HEK293 (cell line): ENCODE data around the gene ZBTB20.

Experiments
- CTCF ChIA-PET: fragments of 350-600 bp; formaldehyde crosslinking; extraction: SDS; loops from one replicate; lab custom pipeline; 2021; ENCODE audit warnings: antibody characterized with exemption; lab: Yijun Ruan, JAX
- POLR2A ChIA-PET: fragments of 300-600 bp; formaldehyde crosslinking; extraction: SDS; loops from one replicate; lab custom pipeline; 2020; ENCODE audit warnings: antibody characterized with exemption, inconsistent platforms; lab: Yijun Ruan, JAX
- H3K27ac ChIP-seq: fragments of 200-500 bp; sonication (Bioruptor generic); 2 replicates; pipeline ENCODE4 v1.5.1; 2014; ENCODE audit warnings: low read depth, low read length, control low read depth, inconsistent platforms; ENCODE audit errors: extremely low read depth
- H3K36me3 ChIP-seq, 2 experiments: fragments of 200-500 bp in 1 of 2; sonication (Bioruptor generic) in 1 of 2; 1 replicate in 1 of 2; 2 replicates in 1 of 2; pipeline ENCODE4 v1.5.1; 2014 to 2017; ENCODE audit warnings: inconsistent platforms in 2 of 2, low read length in 2 of 2; ENCODE audit not compliant: control insufficient read depth in 2 of 2, insufficient read depth in 1 of 2
- H3K4me1 ChIP-seq: fragments of 200-500 bp; sonication (Bioruptor generic); 2 replicates; pipeline ENCODE4 v1.5.1; 2014; ENCODE audit warnings: mild to moderate bottlenecking, low read length, inconsistent platforms; ENCODE audit not compliant: control insufficient read depth, insufficient read depth
- H3K4me3 ChIP-seq: 2 replicates; pipeline ENCODE4 v1.5.1; 2011; ENCODE audit warnings: low read depth, mild to moderate bottlenecking, control low read depth, low read length, moderate library complexity
- H3K9me3 ChIP-seq: fragments of 200-500 bp; sonication (Bioruptor generic); 2 replicates; pipeline ENCODE4 v1.5.1; 2014; ENCODE audit warnings: low read depth, low read length, inconsistent platforms; ENCODE audit not compliant: control insufficient read depth, insufficient read depth
- GLI2 ChIP-seq: fragments of 450-650 bp; formaldehyde crosslinking; IDR thresholded peaks from 2 replicates; pipeline ENCODE4; 2017; ENCODE audit warnings: missing biosample characterization, missing genetic modification characterization, low read depth, borderline replicate concordance
- GLI4 ChIP-seq: fragments of 450-650 bp; formaldehyde crosslinking; IDR thresholded peaks from 2 replicates; pipeline ENCODE4 v1.5.1; 2016; ENCODE audit warnings: missing biosample characterization, missing genetic modification characterization
- GLIS2 ChIP-seq: fragments of 450-650 bp; formaldehyde crosslinking; IDR thresholded peaks from 2 replicates; pipeline ENCODE4 v1.5.1; 2016; ENCODE audit warnings: missing biosample characterization, missing genetic modification characterization
- HOXC10 ChIP-seq: sonication (generic); formaldehyde crosslinking; IDR thresholded peaks from 2 replicates; pipeline ENCODE4 v1.8.1; 2023; ENCODE audit warnings: mild to moderate bottlenecking, missing genetic modification reagents
- INSM2 ChIP-seq: fragments of 450-650 bp; formaldehyde crosslinking; IDR thresholded peaks from 2 replicates; pipeline ENCODE4 v1.5.1; 2016; ENCODE audit warnings: missing biosample characterization, missing genetic modification characterization
- RBAK ChIP-seq: fragments of 450-650 bp; formaldehyde crosslinking; IDR thresholded peaks from 2 replicates; pipeline ENCODE4 v1.5.1; 2016; ENCODE audit warnings: missing biosample characterization, missing genetic modification characterization
- SP2 ChIP-seq: fragments of 450-650 bp; formaldehyde crosslinking; IDR thresholded peaks from 2 replicates; pipeline ENCODE4 v1.5.1; 2016; ENCODE audit warnings: missing biosample characterization, missing genetic modification characterization
- ZBTB17 ChIP-seq: fragments of 450-650 bp; formaldehyde crosslinking; IDR thresholded peaks from 2 replicates; pipeline ENCODE4 v1.5.1; 2016; ENCODE audit warnings: missing biosample characterization, missing genetic modification characterization
- ZBTB44 ChIP-seq: fragments of 450-650 bp; IDR thresholded peaks from 2 replicates; pipeline ENCODE4 v1.5.1; 2018; ENCODE audit warnings: missing biosample characterization, mild to moderate bottlenecking, missing genetic modification characterization
- ZFP69B ChIP-seq: fragments of 450-650 bp; formaldehyde crosslinking; IDR thresholded peaks from 2 replicates; pipeline ENCODE4 v1.5.1; 2016; ENCODE audit warnings: missing biosample characterization, missing genetic modification characterization
- ZNF112 ChIP-seq: fragments of 450-650 bp; formaldehyde crosslinking; IDR thresholded peaks from 2 replicates; pipeline ENCODE4 v1.5.0; 2017; ENCODE audit warnings: missing biosample characterization, missing genetic modification characterization
- ZNF138 ChIP-seq: fragments of 450-650 bp; formaldehyde crosslinking; IDR thresholded peaks from 2 replicates; pipeline ENCODE4 v1.5.1; 2016; ENCODE audit warnings: missing biosample characterization, missing genetic modification characterization, borderline replicate concordance
- ZNF169 ChIP-seq: fragments of 450-650 bp; formaldehyde crosslinking; IDR thresholded peaks from 2 replicates; pipeline ENCODE4 v1.5.1; 2016; ENCODE audit warnings: missing biosample characterization, missing genetic modification characterization
- ZNF175 ChIP-seq: fragments of 450-650 bp; formaldehyde crosslinking; IDR thresholded peaks from 2 replicates; pipeline ENCODE4 v1.5.1; 2016; ENCODE audit warnings: missing biosample characterization, missing genetic modification characterization
- ZNF24 ChIP-seq: fragments of 450-650 bp; formaldehyde crosslinking; IDR thresholded peaks from 2 replicates; pipeline ENCODE4 v1.5.1; 2016; ENCODE audit warnings: missing biosample characterization, missing genetic modification characterization
- ZNF423 ChIP-seq: fragments of 450-650 bp; formaldehyde crosslinking; IDR thresholded peaks from 2 replicates; pipeline ENCODE4 v1.5.1; 2016; ENCODE audit warnings: missing biosample characterization, missing genetic modification characterization
- ZNF571 ChIP-seq: fragments of 450-650 bp; formaldehyde crosslinking; IDR thresholded peaks from 2 replicates; pipeline ENCODE4 v1.5.0; 2017; ENCODE audit warnings: missing biosample characterization, missing genetic modification characterization
- ZNF610 ChIP-seq: fragments of 450-650 bp; formaldehyde crosslinking; IDR thresholded peaks from 2 replicates; pipeline ENCODE4 v1.5.1; 2016; ENCODE audit warnings: missing biosample characterization, missing genetic modification characterization, borderline replicate concordance
- ZNF837 ChIP-seq: fragments of 450-650 bp; formaldehyde crosslinking; IDR thresholded peaks from 2 replicates; pipeline ENCODE4 v1.5.1; 2016; ENCODE audit warnings: missing biosample characterization, missing genetic modification characterization
- TF ChIP-seq, protein P1 (sequence below): fragments of 450-650 bp; formaldehyde crosslinking; IDR thresholded peaks from 2 replicates; pipeline ENCODE4 v1.5.1; 2016; ENCODE audit warnings: missing biosample characterization, missing genetic modification characterization
- TF ChIP-seq, protein P2 (sequence below): fragments of 450-650 bp; IDR thresholded peaks from 2 replicates; pipeline ENCODE4 v1.5.1; 2018; ENCODE audit warnings: missing biosample characterization, missing genetic modification characterization

ZBTB20 gene

GRCh38 chr3:114437897-114438296 is 709.2 kb downstream of the ZBTB20 start:
- no peaks in the 10 kb centered on the region for H3K9me3 ChIP-seq
- POLR2A ChIA-PET, result no interaction called here
- H3K4me3 ChIP-seq, result no peak overlapping the region
- no peaks in the 10 kb centered on the region for H3K4me1 ChIP-seq
- CTCF ChIA-PET, result interaction anchor here (1.0 to 1.7 kb wide), 2 partner anchors 19 to 24 kb away, joined by 7 to 8 read pairs; no protein-coding TSS in a partner anchor
- no peak for TF ChIP-seq ZNF423 (tag by site-specific recombination)
- TF ChIP-seq, all 188 proteins: peak for 0
- Histone ChIP-seq H3K36me3 (no peaks in the 10 kb centered on the region), H3K27ac (no peak overlapping the region)

- CTCF ChIA-PET, result no interaction called here
- TF ChIP-seq ZBTB44 (tag by site-specific recombination) (no peak), RBAK (tag by site-specific recombination) (no peak), SP2 (tag by site-specific recombination) (no peak)
- TF ChIP-seq, all 188 proteins: peak for 0
- Histone ChIP-seq H3K4me3 (no peak overlapping the region), H3K27ac (no peak overlapping the region), H3K36me3 (no peaks in the 10 kb centered on the region), H3K9me3 (no peaks in the 10 kb centered on the region), H3K4me1 (no peaks in the 10 kb centered on the region)
- POLR2A ChIA-PET, result interaction anchor here (0.6 kb wide), 1 partner anchor 18 kb away, joined by 3 read pairs; no protein-coding TSS in a partner anchor
Measured at GRCh38 chr3:114436182-114436581, 710.9 kb downstream of the ZBTB20 start.

GRCh38 chr3:114435386-114436115 is 711.5 kb downstream of the ZBTB20 start:
- H3K4me3 ChIP-seq, result no peak overlapping the region
- CTCF ChIA-PET, result no interaction called here

DNA sequence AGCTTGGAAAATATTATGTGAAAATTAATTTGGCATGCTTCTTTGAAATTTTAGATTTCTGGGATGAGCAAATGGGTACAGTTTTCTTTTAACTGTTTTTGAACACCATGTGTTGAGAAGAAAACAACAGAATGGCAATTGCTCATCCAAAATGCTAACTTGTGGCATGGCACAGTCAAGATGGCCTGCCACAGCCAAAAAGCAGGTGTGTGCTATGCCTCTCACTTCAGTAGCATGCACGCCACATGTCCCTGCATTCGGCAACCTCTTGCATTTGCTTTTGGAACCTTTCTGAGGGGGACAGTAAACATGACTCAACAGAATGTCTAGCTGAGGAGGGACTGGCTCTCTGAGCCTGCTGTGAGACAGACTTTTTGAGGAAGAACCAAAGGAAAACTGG is 714.8 kb downstream of the ZBTB20 start:
- Histone ChIP-seq H3K9me3 (no peaks in the 10 kb centered on the region), H3K4me3 (no peak overlapping the region), H3K36me3 (no peaks in the 10 kb centered on the region), H3K27ac (no peak overlapping the region), H3K4me1 (no peaks in the 10 kb centered on the region)
- POLR2A ChIA-PET, result no interaction called here
- CTCF ChIA-PET, result interaction anchor here (3.5 kb wide), 1 partner anchor 14 kb away, joined by 12 read pairs; no protein-coding TSS in a partner anchor
- TF ChIP-seq HOXC10 (CRISPR knock-in tag) (no peak), ZNF112 (no peak), ZNF610 (tag by site-specific recombination) (no peak), ZNF169 (tag by site-specific recombination) (no peak), ZNF24 (tag by site-specific recombination) (no peak), GLI4 (tag by site-specific recombination) (no peak), ZNF423 (tag by site-specific recombination) (no peak), GLIS2 (tag by site-specific recombination) (no peak), ZNF837 (tag by site-specific recombination) (no peak), GLI2 (no peak), ZNF175 (no peak), ZNF138 (tag by site-specific recombination) (no peak), INSM2 (tag by site-specific recombination) (no peak), ZFP69B (tag by site-specific recombination) (no peak)
- TF ChIP-seq, protein P1, sequence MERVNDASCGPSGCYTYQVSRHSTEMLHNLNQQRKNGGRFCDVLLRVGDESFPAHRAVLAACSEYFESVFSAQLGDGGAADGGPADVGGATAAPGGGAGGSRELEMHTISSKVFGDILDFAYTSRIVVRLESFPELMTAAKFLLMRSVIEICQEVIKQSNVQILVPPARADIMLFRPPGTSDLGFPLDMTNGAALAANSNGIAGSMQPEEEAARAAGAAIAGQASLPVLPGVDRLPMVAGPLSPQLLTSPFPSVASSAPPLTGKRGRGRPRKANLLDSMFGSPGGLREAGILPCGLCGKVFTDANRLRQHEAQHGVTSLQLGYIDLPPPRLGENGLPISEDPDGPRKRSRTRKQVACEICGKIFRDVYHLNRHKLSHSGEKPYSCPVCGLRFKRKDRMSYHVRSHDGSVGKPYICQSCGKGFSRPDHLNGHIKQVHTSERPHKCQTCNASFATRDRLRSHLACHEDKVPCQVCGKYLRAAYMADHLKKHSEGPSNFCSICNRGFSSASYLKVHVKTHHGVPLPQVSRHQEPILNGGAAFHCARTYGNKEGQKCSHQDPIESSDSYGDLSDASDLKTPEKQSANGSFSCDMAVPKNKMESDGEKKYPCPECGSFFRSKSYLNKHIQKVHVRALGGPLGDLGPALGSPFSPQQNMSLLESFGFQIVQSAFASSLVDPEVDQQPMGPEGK (tag by site-specific recombination), result no peak

More at GRCh38 chr3:114435386-114436115, 711.5 kb downstream of the ZBTB20 start:
- H3K4me1 ChIP-seq, result no peaks in the 10 kb centered on the region
- no peaks in the 10 kb centered on the region for H3K9me3 ChIP-seq
- H3K27ac ChIP-seq, result no peak overlapping the region
- TF ChIP-seq ZNF571 (tag by site-specific recombination), result no peak
- TF ChIP-seq ZBTB17 (tag by site-specific recombination), result no peak
- TF ChIP-seq, protein P2, sequence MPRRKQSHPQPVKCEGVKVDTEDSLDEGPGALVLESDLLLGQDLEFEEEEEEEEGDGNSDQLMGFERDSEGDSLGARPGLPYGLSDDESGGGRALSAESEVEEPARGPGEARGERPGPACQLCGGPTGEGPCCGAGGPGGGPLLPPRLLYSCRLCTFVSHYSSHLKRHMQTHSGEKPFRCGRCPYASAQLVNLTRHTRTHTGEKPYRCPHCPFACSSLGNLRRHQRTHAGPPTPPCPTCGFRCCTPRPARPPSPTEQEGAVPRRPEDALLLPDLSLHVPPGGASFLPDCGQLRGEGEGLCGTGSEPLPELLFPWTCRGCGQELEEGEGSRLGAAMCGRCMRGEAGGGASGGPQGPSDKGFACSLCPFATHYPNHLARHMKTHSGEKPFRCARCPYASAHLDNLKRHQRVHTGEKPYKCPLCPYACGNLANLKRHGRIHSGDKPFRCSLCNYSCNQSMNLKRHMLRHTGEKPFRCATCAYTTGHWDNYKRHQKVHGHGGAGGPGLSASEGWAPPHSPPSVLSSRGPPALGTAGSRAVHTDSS, result no peak
- POLR2A ChIA-PET, result no interaction called here
- H3K36me3 ChIP-seq, result no peaks in the 10 kb centered on the region
